HepG2 (cell line): ENCODE results near the gene TUT1. TPM values are rescaled to one million over a fixed set of nuclear protein-coding genes. Genes with fewer than 3 reads are reported as not detected.

ENCODE experiments used
- ATF3 ChIP-seq: sonication (generic); formaldehyde crosslinking; IDR thresholded peaks from 2 replicates; pipeline ENCODE4 v1.4.0; 2020; ENCODE audit warnings: missing genetic modification reagents
- FOSL1 ChIP-seq: sonication (generic); formaldehyde crosslinking; IDR thresholded peaks from 2 replicates; pipeline ENCODE4 v1.9.0; 2021; ENCODE audit warnings: missing genetic modification reagents, borderline replicate concordance
- IKZF5 ChIP-seq: IDR thresholded peaks from 2 replicates; pipeline ENCODE4 v1.6.1; 2018; ENCODE audit warnings: missing genetic modification reagents, mild to moderate bottlenecking, missing compliant biosample characterization
- KDM5A ChIP-seq: fragments of 200-600 bp; sonication (generic); IDR thresholded peaks from 2 replicates; pipeline ENCODE4 v1.7.0; 2018; ENCODE audit warnings: antibody characterized with exemption, mild to moderate bottlenecking, low read length, borderline replicate concordance
- MXD1 ChIP-seq: sonication (generic); formaldehyde crosslinking; IDR thresholded peaks from 2 replicates; pipeline ENCODE4 v1.4.0; 2020; ENCODE audit warnings: mild to moderate bottlenecking, missing genetic modification reagents
- RBAK ChIP-seq: sonication (generic); formaldehyde crosslinking; IDR thresholded peaks from 2 replicates; pipeline ENCODE4 v1.5.1; 2020; ENCODE audit warnings: mild to moderate bottlenecking, missing genetic modification reagents
- RBFOX2 ChIP-seq: fragments of 200-400 bp; formaldehyde crosslinking; IDR thresholded peaks from 2 replicates; pipeline ENCODE4 v1.6.1; 2017; ENCODE audit warnings: low read depth, mild to moderate bottlenecking, low read length
- RERE ChIP-seq: IDR thresholded peaks from 2 replicates; pipeline ENCODE4 v1.6.1; 2016; ENCODE audit warnings: low read depth, missing genetic modification reagents, missing compliant biosample characterization
- SAFB2 ChIP-seq: sonication (generic); formaldehyde crosslinking; IDR thresholded peaks from 2 replicates; pipeline ENCODE4 v1.5.1; 2020; ENCODE audit warnings: missing genetic modification reagents, low read depth, mild to moderate bottlenecking, borderline replicate concordance
- U2AF1 ChIP-seq: fragments of 200-400 bp; formaldehyde crosslinking; optimal IDR thresholded peaks from 2 replicates; pipeline ENCODE3; 2017; ENCODE audit warnings: mild to moderate bottlenecking, low read depth, low read length
- ZFP1 ChIP-seq: IDR thresholded peaks from 2 replicates; pipeline ENCODE4 v1.6.1; 2016
- ZNF569 ChIP-seq: sonication (generic); formaldehyde crosslinking; IDR thresholded peaks from 2 replicates; pipeline ENCODE4 v1.5.0; 2020; ENCODE audit warnings: mild to moderate bottlenecking, missing genetic modification reagents, moderate library complexity, borderline replicate concordance
- ZNF710 ChIP-seq: sonication (generic); formaldehyde crosslinking; IDR thresholded peaks from 2 replicates; pipeline ENCODE4 v1.5.0; 2020; ENCODE audit warnings: mild to moderate bottlenecking, missing genetic modification reagents, borderline replicate concordance
- ZNF879 ChIP-seq: sonication (generic); formaldehyde crosslinking; IDR thresholded peaks from 2 replicates; pipeline ENCODE4 v1.8.1; 2023; ENCODE audit warnings: missing genetic modification reagents
- polyA plus RNA-seq, 8 experiments: library from polyadenylated mRNA; depleted of rRNA in 3 of 8; stranded (reverse) in 7 of 8; unstranded in 1 of 8; fragments of >200 nt; fragmentation: Illumina TruSeq in 4 of 8; extraction: Trizol in 4 of 8; gene quantifications; 2 replicates each; pipeline versions ENCODE4 v1.2.1 to v1.2.3, GENCODE V29; 2011 to 2016; ENCODE audit warnings: low read depth in 4 of 8, missing spikeins in 1 of 8, mixed read lengths in 1 of 8; ENCODE audit not compliant: insufficient read depth in 1 of 8
- total RNA-seq, 5 experiments: library from RNA; depleted of rRNA; stranded (reverse); fragments of >200 nt; fragmentation: Illumina TruSeq; extraction: Trizol; gene quantifications; 2 replicates each; pipeline ENCODE4 v1.2.3, GENCODE V29; 2016; ENCODE audit warnings: low read depth in 1 of 5

Gene TUT1
- total and polyA plus RNA-seq, 2 of the 13 experiments (the other 11 are each of a cell fraction or from before 2014, with no cell fraction given) = 9.7 to 14.3 TPM

- TF ChIP-seq KDM5A (peak; percentile 27; the same call in 1 of the 2 replicates), IKZF5 (CRISPR knock-in tag) (peak; percentile 78; the same call in 1 of the 2 replicates), RERE (0 out of 2 replicates have a peak, but pooled peaks have one; percentile 59), MXD1 (peak; percentile 97), RBAK (CRISPR knock-in tag) (no peak), SAFB2 (CRISPR knock-in tag) (no peak; the same call in 1 of the 2 replicates), ZFP1 (CRISPR knock-in tag) (peak; percentile 34; the same call in 1 of the 2 replicates), ZNF879 (CRISPR knock-in tag) (no peak), ATF3 (CRISPR knock-in tag) (peak; percentile 83), FOSL1 (no peak), ZNF569 (no peak), RBFOX2 (peak; percentile 91), U2AF1 (no peak), ZNF710 (peak; percentile 80)
Measured at GRCh38 chr11:62621567-62622470, 30.5 kb upstream of the TUT1 start, which contains the start of gene B3GAT3 (continued).
